RCC 7860 (cell line): Measurements from ENCODE around the gene MAP1S.

Experiments used
- DNase-seq: peaks from one replicate; pipeline ENCODE4 v3.0.0-alpha.2; 2015; ENCODE audit warnings: low spot score
- FAIRE-seq: peaks from 2 replicates; lab custom pipeline; 2012; peaks lifted over from hg19 to GRCh38; lab: Jason Lieb, UNC

Gene MAP1S

GRCh38 chr19:17718947-17719711 lies at the start of gene MAP1S:
TSS of gene MAP1S (plus strand) at chr19:17719480. CDS start at chr19:17719503, 23 bp downstream.
- DNase-seq (peak; percentile 27), FAIRE-seq (no peak)

GRCh38 chr19:17671906-17672305 lies 47.4 kb upstream of the MAP1S start:
- no peak for FAIRE-seq
- DNase-seq = no peak

- FAIRE-seq = no peak
- no peak for DNase-seq
These were observed 45.1 kb upstream of the MAP1S start for GRCh38 chr19:17673937-17674799.

GRCh38 chr19:17676295-17676694 lies 43.0 kb upstream of the MAP1S start:
- no peak for FAIRE-seq
- no peak for DNase-seq

GRCh38 chr19:17677002-17677401 lies 42.3 kb upstream of the MAP1S start:
- DNase-seq (no peak), FAIRE-seq (no peak)

- DNase-seq (no peak), FAIRE-seq (no peak)
These were observed 40.4 kb upstream of the MAP1S start for GRCh38 chr19:17678836-17679235.

- FAIRE-seq = no peak
- DNase-seq = no peak
These were observed 39.6 kb upstream of the MAP1S start for GRCh38 chr19:17679526-17680229.

GRCh38 chr19:17680230-17680722 lies 39.0 kb upstream of the MAP1S start:
- FAIRE-seq = no peak
- DNase-seq = peak; percentile 40

GRCh38 chr19:17681505-17682125 lies 37.7 kb upstream of the MAP1S start:
- no peak for DNase-seq
- FAIRE-seq = no peak

GRCh38 chr19:17682273-17682672 lies 37.0 kb upstream of the MAP1S start:
- FAIRE-seq (no peak), DNase-seq (no peak)

GRCh38 chr19:17683078-17683477 lies 36.2 kb upstream of the MAP1S start:
- FAIRE-seq = no peak
- DNase-seq = no peak

GRCh38 chr19:17684256-17684655 lies 35.0 kb upstream of the MAP1S start:
- FAIRE-seq (no peak), DNase-seq (no peak)

- FAIRE-seq (no peak), DNase-seq (no peak)
These were observed 33.7 kb upstream of the MAP1S start for GRCh38 chr19:17685451-17686022.

- FAIRE-seq (no peak), DNase-seq (no peak)
These were observed 33.2 kb upstream of the MAP1S start for GRCh38 chr19:17686023-17686521.

GRCh38 chr19:17686592-17687024 lies 32.7 kb upstream of the MAP1S start:
- DNase-seq (no peak), FAIRE-seq (no peak)

- FAIRE-seq (no peak), DNase-seq (no peak)
These were observed 32.0 kb upstream of the MAP1S start for GRCh38 chr19:17687141-17687856.

- no peak for FAIRE-seq
- DNase-seq = no peak
These were observed 31.2 kb upstream of the MAP1S start, which contains the start of gene UNC13A for GRCh38 chr19:17687857-17688784. TSS of gene UNC13A (minus strand) at chr19:17688354. CDS start at chr19:17688199, 155 bp downstream.

- FAIRE-seq = no peak
- DNase-seq = no peak
These were observed 30.3 kb upstream of the MAP1S start for GRCh38 chr19:17688853-17689595.
